ENCODE results near the gene SP7. TPM values are rescaled to one million over a fixed set of nuclear protein-coding genes. Genes with fewer than 3 reads are reported as not detected.
"Not testable (repeated sequence)": the region's sequence is repeated elsewhere in the genome, so short reads cannot be mapped to it uniquely, and the experiment has no call there.

SP7 gene
- total RNA-seq, 1 experiment from 2014 or later = 0.41 TPM

DNA sequence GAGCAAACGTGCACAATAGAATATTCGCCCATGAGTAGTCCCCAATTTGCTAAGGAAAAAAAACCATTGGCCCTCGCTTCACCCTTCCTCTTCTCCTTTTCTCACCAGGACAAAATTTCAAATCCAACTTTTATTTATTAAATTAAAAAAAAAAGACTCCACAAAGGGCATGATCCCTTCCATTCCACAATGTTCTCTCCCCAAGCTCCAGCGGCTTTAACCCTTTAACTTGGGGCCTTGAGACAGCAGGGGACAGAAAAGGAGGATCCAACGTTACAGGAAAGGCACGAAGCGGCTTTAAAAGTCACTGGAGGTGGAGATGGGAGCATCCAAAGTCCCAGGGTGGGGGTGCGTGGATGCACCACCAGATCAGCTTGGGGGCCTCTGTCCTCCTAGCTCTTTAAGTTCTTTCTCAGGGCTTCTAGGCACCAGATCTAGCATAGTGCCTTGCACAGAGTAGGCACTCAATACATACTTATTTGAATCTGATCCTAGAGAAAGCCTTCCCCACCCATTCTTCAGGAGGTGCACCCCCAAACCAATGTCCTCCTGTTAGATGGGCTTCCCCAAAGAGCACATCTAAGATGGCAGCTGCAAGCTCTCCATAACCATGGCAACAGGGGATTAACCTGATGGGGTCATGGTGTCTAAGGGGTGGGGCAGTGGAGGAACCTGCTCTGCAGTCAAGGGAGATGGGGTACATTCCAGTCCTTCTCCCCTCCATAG, 9.5 kb downstream of the SP7 start:
- in situ Hi-C loops (cut with HindIII; ENCODE audit: low sequenced_read_pairs) = no loop called here
- DNase-seq (ENCODE audit: low spot score) = no peak

DNA sequence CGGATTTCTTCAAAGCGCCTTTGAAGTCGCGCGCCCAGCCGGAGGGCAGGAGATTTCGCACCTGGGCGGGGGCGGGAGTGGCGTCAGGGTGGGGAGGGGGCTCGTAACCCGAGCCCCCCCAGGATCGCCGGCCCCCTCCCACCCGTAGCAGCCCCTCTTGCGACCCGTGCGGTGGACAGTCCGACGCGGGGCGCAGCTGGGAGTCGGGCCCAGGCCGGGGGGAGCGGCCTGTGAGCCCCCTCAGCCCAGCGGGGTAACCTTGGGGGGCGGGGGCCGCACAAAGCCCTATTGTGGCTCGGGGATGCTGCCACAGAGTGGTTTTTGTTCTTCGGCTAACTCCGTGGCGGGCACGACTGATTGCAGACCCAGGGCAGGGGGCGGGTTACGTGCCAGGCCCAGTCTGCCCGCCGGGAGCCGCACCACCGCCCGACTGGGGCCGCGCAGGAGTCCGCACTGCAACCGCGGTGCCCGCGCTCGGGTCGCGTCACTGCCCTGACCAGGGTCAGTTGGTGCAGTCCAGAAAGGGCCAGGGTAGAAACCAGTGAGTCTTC, 10.6 kb downstream of the SP7 start:
- in situ Hi-C loops (cut with HindIII; ENCODE audit: low sequenced_read_pairs) = no loop called here
- DNase-seq (ENCODE audit: low spot score) = peak; percentile 25

DNA sequence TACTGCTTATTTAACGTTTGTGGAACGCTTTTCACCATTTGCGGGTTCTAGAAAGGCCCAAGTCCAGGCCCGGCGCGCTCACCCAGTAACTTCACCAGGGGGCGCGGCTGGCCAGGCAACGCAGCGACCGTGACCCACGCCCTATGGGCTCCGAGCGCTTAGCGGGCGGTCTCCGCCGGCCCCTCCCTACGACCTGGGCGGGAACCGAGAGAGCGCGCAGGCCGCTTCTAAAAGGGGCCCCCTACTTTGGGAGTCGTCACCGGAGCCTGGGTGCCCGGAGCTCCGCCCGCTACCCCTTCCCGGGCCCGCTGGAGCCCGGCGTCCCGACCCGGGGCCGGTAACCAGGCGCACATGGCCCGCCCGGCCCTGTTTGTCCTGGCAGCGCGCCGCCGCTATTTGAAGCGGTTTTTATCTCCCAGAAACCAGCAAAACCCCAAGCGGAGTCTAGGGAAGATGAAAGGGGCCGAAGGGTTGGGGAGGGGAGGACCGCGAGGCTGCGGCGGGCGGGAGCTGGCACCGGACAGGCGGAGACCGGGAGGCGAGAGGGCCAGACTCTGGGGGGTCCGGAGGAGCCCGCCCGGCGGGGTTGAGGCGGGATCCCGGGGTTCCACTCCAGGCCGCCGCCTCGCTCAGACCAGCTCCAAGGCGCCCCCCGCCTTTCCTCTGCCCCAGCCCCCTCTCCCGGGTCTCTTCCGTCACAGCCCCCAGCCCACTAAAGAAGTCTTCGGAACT, 11.2 kb downstream of the SP7 start:
- in situ Hi-C loops (cut with HindIII; ENCODE audit: low sequenced_read_pairs) = no loop called here
- DNase-seq (ENCODE audit: low spot score) = peak; percentile 81

DNA sequence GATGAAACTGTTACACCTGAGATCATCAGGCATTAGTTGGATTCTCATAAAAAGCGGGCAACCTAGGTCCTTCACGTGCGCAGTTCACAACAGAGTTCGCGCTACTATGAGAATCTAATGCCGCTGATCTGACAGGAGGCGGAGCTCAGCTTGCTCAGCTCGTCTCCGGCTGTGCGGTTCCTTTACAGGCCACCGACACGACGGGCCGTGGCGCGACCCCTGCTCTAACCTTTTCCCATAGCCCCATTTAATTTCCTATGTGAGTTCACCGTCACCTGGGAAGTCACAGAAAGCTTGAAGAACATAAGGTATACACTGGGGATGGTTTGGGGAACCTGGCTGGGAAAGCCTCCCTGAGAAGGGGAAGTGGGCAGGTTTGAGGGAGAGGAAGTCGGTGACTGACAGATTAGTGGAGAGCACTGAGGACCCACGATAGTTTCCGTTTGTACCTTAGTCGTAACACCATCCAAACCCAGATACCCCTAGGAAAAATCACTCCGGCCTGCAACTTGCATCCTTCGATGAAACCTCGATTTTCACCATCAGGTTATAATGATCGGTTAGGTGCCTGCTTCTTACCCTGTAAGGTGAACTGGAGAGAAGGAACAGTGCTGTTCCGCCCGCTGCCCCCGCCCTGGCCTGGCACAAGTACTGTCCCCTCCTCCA, 11.9 kb downstream of the SP7 start:
- in situ Hi-C loops (cut with HindIII; ENCODE audit: low sequenced_read_pairs) = no loop called here
- no peak for DNase-seq (ENCODE audit: low spot score)

DNA sequence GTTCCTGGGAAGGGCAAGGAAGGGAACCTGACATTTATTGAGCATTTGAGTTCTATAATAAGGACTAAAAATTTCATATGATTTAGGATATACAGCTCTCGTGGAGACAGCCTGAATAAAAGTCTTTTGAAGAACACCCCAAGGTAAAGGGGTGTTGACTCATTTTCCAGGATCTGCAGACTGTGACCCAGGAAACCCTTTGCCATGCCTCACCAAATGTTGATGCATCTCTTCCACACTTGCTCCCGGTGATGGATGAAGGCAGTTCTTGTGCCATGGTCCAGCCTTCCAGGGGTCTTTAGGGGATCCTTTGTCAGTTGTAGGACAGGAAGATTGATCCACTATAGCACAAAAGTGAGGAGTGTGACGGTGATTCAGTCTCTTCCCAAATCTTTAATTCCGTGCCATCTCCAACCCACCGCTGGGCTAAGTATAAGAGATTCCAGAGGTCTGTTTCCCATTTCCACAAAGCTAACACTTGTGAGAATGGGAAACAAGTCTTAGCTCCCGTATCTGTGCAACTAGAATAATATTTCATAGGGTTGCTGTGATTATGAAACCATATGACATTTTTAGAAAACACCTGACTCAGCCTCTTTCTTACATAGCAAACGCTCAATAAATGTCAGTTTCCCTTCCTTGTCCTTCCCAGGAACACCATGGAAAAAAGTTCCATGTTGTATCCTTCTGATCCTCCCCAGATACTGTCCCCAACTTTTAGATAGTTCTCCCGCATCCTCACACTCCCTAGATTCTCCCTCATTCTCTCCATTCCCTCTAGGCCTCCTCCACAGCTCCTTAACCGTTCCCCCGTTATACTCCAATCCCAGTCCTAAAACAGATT, 15.6 kb downstream of the SP7 start:
- in situ Hi-C loops (cut with HindIII; ENCODE audit: low sequenced_read_pairs) = no loop called here
- no peak for DNase-seq (ENCODE audit: low spot score)

DNA sequence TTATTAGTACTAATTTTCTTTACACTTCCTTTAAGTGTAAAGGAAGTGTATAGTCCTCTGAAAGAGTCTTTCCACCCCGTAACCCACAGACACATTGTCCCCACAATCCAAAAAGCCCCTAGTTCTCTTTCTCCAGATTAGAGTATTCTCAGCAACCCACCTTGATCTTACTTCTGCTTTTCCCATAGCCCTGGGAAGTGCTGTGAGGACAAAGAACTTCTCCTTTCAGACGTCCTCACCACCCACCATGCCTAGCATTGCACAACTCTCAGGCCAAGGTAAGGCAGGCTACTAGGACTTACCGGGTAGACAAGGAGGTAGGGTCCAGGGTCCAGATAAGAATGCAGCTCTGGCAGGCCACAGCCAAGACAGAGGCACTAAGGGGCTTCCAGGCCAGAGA, 22.2 kb downstream of the SP7 start:
- in situ Hi-C loops (cut with HindIII; ENCODE audit: low sequenced_read_pairs) = no loop called here

DNA sequence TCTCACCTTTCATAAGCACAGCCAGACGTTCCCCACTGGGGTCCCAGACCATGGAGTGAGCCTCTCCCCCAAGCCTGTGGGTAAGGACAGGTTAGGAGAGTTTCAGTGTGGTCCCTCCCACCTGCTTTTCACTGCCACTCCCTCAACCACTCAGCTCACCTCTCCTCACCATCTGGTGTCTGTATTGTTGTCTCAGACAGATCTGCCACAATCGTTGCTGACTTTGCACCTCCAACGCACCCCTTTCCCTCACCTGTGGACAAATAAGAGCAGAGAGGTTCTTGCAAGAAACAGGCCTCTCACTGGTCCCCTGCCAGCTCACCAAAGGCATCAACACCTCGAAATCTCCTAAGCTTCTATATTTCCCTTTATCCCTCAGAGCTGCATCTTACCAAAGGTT, 27.9 kb downstream of the SP7 start:
- in situ Hi-C loops (cut with HindIII; ENCODE audit: low sequenced_read_pairs) = no loop called here
- DNase-seq (ENCODE audit: low spot score) = no peak

More for the DNA sequence above, 22.2 kb downstream of the SP7 start:
- no peak for DNase-seq (ENCODE audit: low spot score)

DNA sequence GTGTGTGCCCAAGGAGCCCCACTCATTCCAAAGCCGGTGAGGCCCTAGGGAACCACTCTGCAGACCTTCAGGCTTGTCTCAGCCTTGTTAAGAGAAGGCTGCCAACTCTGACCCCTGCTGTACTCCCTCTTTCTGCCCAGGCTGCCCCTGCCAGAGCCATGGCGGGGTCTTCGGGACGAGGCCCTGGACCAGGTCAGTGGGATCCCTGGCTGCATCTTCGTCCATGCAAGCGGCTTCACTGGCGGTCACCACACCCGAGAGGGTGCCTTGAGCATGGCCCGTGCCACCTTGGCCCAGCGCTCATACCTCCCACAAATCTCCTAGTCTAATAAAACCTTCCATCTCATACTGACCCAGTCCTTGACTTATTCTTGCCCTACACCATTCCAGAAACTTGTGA, 29.3 kb downstream of the SP7 start:
- in situ Hi-C loops (cut with HindIII; ENCODE audit: low sequenced_read_pairs) = no loop called here
- no peak for DNase-seq (ENCODE audit: low spot score)

DNA sequence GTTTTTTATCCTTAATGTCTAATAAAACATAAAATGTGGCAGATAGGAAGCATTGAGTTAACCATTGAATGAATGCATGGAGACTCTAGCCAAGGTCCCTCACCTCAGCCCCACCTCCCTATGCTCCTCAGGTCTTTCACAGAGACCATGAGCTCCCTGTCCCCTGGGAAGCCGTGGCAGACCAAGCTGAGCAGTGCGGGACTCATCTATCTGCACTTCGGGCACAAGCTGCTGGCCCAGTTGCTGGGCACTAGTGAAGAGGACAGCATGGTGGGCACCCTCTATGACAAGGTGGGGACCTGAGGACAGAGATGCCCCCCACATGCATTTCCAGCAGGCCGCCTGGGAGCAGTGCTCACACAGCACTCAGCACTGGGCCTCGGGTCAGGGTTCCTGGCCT, 33.3 kb downstream of the SP7 start:
- in situ Hi-C loops (cut with HindIII; ENCODE audit: low sequenced_read_pairs) = no loop called here
- DNase-seq (ENCODE audit: low spot score) = no peak

DNA sequence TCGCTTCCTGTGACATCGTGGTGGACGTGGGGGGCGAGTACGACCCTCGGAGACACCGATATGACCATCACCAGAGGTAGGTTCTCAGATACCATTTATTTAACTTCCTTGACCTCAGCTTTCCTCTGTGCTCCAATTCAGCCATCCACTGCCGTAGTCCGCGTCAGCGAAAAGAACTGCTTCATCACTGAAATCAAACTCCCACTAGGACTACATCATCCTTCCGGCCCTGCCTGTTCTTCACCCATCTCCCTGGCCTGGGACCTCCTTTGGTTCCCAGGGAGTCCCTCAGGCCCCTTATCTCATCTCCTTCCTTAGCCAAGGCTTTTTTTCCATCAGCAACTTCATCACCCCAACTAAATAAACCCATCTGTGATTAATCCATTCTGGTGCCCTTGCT, 36.0 kb downstream of the SP7 start:
- no peak for DNase-seq (ENCODE audit: low spot score)
- in situ Hi-C loops (cut with HindIII; ENCODE audit: low sequenced_read_pairs) = no loop called here

DNA sequence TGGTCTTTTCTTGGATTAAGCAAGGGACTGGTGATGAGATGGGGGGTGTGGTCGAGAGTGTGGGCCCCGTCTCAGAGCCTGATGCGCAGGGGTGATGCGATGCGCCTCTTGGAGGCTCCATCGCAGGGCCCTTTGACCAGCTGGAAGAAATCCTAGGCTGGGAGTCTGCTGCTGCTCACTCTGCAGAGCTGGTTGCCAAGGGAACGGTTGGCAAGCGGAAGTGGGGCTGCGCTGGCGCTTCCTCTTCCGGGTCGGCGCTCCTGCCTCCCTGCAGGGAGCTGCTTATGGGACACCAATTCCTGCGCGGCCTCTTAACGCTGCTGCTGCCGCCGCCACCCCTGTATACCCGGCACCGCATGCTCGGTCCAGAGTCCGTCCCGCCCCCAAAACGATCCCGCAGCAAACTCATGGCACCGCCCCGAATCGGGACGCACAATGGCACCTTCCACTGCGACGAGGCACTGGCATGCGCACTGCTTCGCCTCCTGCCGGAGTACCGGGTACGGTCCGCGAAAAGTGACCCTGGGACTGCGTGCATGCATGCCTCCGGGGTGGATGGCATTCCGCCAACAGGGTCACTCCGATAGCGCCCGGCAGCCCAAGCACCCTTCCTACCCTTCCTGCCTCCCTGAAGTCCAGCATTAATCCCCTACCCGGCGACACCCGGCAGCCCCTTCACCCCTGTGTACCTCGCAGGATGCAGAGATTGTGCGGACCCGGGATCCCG, 36.5 kb downstream of the SP7 start, which contains the start of gene MYG1:
Gene MYG1 (plus strand): TSS at position 242 of the 727 bp plus-strand sequence. CDS start 43 bp downstream, at position 285.
- DNase-seq (ENCODE audit: low spot score) = peak; percentile 92
- in situ Hi-C loops (cut with HindIII; ENCODE audit: low sequenced_read_pairs) = no loop called here

DNA sequence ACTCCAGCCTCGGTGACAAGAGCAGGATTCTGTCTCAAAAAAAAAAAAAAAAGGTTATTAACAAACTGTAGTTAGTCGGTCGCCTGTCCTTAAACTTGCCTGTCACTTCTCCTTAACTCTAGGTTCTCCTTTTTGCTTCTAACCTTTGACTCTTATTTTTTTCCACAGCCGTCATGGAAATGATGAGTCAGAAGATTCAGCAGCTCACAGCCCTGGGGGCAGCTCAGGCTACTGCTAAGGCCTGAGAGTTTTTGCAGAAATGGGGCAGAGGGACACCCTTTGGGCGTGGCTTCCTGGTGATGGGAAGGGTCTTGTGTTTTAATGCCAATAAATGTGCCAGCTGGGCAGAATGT, 37.1 kb downstream of the SP7 start:
- in situ Hi-C loops (cut with HindIII; ENCODE audit: low sequenced_read_pairs) = no loop called here

DNA sequence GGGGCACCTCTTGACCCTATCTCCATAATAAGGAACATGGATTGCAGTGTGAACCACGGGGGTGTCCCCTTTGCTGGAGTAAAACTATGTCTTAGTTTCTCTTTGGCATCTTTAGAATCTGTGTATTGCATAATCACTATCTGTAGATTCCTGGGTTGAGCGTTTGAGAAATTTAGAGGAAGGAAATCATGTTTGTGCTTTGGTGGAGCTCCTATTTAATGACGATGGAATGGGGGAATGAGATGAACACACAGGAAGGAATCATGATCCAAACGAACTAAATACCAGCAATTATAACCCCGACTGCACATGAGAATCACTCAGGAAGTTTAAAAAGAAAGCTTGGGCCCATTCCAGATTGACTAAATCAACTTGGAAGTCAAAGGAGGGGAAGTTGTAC, 38.0 kb downstream of the SP7 start:
- DNase-seq (ENCODE audit: low spot score) = no peak
- in situ Hi-C loops (cut with HindIII; ENCODE audit: low sequenced_read_pairs) = no loop called here

More for the DNA sequence above, 37.1 kb downstream of the SP7 start:
- no peak for DNase-seq (ENCODE audit: low spot score)

DNA sequence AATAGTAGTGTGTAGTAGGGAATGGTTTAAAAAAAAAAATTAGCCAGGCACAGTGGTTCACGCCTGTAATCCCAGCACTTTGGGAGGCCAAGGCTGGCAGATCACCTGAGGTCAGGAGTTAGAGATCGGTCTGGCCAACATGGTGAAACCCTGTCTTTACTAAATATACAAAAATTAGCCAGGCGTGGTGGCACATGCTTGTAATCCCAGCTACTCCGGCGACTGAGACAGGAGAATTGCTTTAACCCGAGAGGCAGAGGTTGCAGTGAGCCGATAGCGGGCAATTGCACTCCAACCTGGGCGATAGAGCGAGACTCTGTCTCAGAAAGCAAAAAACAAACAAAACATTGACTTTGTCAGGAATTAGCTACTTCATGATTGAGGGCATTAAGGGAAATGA, 39.0 kb downstream of the SP7 start:
- in situ Hi-C loops (cut with HindIII; ENCODE audit: low sequenced_read_pairs); DNase-seq (ENCODE audit: low spot score): not testable (repeated sequence)

DNA sequence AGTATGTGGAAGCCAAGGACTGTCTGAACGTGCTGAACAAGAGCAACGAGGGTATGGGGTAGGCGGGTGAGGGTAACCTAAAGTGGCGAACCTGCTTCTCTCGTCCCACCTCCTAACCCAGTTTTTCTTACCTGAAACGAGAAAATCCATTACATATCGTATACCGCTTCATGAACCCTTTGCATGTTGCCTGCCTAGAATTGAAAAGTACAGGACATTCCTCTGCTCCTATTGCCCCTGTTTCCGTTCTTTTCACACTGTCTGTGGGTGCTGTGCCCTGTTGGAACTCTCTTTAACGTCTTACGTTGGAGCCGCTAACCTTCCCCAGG, 40.3 kb downstream of the SP7 start:
- DNase-seq (ENCODE audit: low spot score) = no peak
- in situ Hi-C loops (cut with HindIII; ENCODE audit: low sequenced_read_pairs) = no loop called here

DNA sequence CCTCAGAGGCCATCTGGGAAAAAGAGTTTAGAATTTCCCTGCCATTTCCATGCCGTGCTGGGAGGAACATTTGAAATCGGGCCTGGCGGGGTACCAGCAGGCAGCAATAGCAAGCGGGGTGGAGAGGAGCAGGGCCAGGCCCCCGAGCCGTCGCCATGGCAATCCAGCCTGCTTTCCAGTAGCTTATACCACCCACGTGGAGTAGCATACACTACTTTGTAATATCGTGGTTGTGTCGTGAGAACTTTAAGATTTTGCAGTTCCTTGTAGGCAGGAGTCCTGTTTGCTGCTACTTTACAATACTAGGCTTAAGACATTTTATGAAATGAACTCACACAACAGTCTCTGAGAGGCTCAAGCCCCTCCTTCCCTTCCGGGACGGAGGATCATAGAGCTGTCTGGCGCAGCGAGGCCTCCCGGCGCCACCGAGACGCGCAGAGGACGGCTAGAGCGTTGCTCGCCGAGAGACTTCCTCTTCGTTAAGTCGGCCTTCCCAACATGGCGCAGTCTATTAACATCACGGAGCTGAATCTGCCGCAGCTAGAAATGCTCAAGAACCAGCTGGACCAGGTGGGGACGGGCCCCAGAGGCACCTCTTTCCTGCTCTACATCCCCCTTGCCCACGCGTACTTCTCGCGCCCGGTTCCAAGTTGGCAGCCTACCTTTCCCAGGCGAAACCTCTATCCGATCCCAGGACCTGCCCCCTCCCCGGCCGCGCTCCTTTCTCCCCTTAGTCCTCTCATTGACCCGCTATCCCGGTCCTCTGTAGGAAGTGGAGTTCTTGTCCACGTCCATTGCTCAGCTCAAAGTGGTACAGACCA, 40.9 kb downstream of the SP7 start, which contains the start of gene PFDN5:
Gene PFDN5 (plus strand): TSS at position 473 of the 821 bp plus-strand sequence. CDS start 26 bp downstream, at position 499.
- peak; percentile 94 for DNase-seq (ENCODE audit: low spot score)
- in situ Hi-C loops (cut with HindIII; ENCODE audit: low sequenced_read_pairs) = no loop called here

DNA sequence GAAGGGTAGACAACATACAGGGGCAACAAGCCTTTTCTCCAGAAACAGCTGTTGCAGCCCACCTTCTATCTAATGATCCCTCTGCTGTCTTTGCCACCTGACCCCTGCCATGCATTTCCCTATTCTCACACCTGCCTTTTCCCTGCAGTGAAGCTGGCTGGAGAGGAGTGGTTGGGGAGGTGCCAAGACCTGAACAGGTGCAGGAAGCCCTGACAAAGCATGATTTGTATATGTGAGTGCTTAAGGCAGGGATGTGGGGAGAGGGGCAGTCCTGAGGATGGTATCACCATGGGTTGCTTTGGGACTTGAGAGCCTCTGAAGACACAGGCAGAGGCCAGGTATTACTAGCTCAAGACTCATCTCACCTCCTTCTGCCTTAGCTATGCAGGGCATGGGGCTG, 43.7 kb downstream of the SP7 start:
- no peak for DNase-seq (ENCODE audit: low spot score)
- in situ Hi-C loops (cut with HindIII; ENCODE audit: low sequenced_read_pairs) = no loop called here

DNA sequence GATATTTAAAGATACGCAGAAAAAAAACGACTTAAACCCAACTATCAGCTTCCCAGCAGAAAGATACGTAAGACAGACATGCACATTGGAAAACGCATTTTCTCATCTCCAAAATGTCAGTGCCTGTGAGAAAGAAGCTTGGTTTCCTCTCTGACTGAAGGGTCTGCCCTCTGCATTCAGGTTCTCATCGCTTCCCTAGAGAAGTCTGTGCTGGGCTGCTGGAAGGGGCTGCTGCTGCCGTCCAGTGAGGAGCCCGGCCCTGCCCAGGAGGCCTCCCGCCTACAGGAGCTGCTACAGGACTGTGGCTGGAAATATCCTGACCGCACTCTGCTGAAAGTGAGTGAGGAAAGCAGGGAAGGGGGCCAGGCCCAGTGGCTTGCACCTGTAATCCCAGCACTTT, 45.5 kb downstream of the SP7 start:
- DNase-seq (ENCODE audit: low spot score) = no peak
- in situ Hi-C loops (cut with HindIII; ENCODE audit: low sequenced_read_pairs) = no loop called here
